GM04504 (cell line): Measurements from ENCODE around the gene NSUN3.
"Not testable (repeated sequence)": the region's sequence is repeated elsewhere in the genome, so short reads cannot be mapped to it uniquely, and the experiment has no call there.

ENCODE experiments used
- DNase-seq: peaks from one replicate; pipeline ENCODE4 v3.0.0-alpha.2; 2012; ENCODE audit warnings: low read depth

Gene NSUN3

GRCh38 chr3:94062513-94063404 lies at the start of gene NSUN3, which contains the start of gene DHFR2:
NSUN3 (plus strand) TSS chr3:94063061; CDS start chr3:94063127, 66 bp downstream.
DHFR2 (minus strand) TSS chr3:94062916; CDS start chr3:94061511, 1,405 bp downstream.
- DNase-seq, result peak; percentile 98

- DNase-seq, result no peak
Measured at GRCh38 chr3:94015025-94015424, 47.8 kb upstream of the NSUN3 start.

- no peak for DNase-seq
Measured at GRCh38 chr3:94019659-94020058, 43.2 kb upstream of the NSUN3 start.

- no peak for DNase-seq
Measured at GRCh38 chr3:94020293-94020692, 42.6 kb upstream of the NSUN3 start.

- no peak for DNase-seq
Measured at GRCh38 chr3:94024385-94024784, 38.5 kb upstream of the NSUN3 start.

GRCh38 chr3:94026623-94027022 lies 36.2 kb upstream of the NSUN3 start:
- DNase-seq, result no peak

- DNase-seq, result no peak
Measured at GRCh38 chr3:94028093-94028837, 34.6 kb upstream of the NSUN3 start, which contains the start of gene STX19. STX19 (minus strand) TSS chr3:94028597; CDS start chr3:94015269, 13,328 bp downstream.

DNA sequence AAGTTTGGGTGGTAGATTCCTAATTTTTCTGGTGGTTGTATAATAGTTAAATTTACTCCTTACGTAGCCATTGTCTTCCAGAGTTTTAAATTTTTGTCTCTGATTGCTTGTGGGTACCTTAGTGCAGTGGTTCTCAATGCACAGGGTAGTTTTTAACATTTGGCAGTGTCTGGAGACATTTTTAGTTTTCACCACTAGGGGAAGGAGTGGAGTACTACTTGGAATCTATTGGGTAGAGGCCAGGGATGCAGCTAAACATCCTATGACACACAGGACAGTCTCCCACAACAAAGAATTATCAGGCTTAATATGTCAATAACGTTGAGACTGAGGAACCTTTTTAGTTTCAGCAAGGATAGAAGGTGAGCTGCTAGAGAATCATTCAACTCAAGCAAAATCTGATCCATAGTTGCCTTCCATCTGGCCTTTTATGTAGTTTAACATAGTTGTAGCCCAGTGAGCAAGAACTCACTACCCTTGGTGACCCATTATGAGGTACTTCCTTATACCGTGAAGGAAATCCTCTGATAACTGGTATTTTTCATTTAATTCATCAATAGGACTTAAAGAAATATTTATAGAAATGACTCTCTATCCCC lies 25.9 kb upstream of the NSUN3 start:
- DNase-seq, result peak; percentile 38

DNA sequence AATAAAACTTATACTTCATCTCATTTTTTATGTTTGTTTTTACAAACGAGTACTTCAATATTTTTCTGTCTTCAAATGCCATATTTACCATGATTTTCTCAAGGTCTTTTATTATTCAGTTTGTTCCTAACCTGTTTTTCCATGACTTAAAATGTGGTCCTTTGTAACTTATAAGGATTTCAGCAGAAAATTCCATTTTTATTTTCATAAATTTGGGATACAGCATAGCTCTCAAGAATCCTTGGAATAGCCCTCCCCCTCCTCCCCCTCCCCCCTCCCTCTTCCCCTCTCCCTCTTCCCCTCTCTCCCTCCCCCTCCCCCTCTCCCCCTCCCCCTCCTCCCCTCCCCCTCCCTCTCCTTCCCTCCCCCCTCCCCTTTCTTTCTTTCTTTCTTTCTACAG lies 19.6 kb upstream of the NSUN3 start:
- DNase-seq, result no peak

GRCh38 chr3:94044100-94044936 lies 18.5 kb upstream of the NSUN3 start:
- not testable (repeated sequence) for DNase-seq

DNA sequence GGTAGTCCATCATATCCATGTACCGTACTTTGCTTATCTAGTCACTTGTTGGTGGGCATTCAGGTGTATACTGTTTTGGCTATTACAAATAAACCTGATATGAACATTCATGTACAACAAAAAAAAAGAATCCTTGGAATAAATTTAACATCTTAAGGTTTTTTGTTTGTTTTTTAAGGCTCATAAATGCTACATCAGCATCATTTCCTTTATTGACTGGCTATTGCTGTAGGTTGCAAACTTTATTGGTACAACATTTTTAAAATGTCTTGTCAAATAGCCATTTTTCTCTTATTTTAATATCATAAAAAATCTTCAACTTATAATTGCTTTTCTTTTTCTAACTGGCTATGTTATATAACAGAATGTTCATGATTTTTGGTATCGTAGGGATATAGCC lies 16.3 kb upstream of the NSUN3 start:
- DNase-seq, result no peak

- no peak for DNase-seq
Measured at GRCh38 chr3:94049267-94049666, 13.6 kb upstream of the NSUN3 start.

- DNase-seq, result no peak
Measured at GRCh38 chr3:94050546-94050945, 12.3 kb upstream of the NSUN3 start.

GRCh38 chr3:94061297-94061696 lies 1.6 kb upstream of the NSUN3 start:
- DNase-seq, result no peak

DNA sequence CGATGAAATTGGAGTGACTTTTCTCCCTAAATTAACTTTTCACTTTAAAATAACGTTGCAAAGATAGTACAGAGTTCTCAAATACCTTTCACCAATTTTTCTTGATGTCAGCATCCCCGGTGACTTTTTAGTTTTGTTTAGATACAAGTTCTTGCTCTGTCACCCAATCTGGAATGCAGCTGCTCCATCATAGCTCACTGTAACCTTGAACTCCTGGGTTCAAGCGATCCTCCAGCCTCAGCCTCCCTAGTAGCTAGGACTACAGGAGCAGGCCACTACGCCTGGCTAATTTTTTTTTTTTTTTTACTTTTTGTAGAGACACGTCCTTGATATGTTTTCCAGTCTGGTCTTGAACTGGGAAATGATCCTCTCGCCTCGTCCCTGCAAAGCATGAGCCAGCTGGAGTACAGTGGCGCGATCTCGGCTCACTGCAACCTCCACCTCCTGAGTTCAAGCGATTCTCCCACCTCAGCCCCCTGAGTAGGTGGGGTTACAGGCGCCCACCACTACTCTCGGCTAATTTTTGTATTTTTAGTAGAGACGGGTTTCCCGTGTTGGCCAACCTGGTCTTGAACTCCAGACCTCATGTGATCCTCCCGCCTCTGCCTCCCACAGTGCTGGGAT lies 747 bp downstream of the NSUN3 start:
- no peak for DNase-seq

DNA sequence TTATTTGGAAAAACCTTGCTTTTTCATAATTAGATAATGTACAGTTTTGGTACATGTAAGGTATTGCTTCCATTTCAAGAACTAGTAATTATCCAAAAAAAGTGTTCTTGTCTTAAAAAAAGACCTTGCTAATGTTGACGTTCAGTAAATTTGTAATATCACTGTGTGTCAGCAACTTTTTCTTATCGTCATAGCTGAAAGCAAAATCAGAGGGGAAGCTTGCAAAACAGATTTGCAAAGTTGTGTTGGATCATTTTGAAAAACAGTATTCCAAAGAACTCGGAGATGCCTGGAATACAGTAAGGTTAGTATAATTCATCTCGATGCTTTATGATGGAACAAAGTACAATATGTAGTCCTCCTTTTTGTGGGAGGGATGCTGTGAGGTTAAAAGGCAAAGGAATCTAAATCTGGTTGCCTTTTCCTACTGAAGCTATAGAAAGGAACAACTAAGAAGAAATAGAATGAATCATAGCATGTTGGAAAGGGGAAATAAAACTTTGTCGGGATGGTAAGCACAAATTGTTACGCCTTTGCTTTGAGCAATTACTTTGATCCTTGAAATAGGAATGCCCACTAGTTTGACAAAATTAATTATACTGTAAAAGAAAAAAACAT lies 1.5 kb downstream of the NSUN3 start:
- DNase-seq, result no peak

DNA sequence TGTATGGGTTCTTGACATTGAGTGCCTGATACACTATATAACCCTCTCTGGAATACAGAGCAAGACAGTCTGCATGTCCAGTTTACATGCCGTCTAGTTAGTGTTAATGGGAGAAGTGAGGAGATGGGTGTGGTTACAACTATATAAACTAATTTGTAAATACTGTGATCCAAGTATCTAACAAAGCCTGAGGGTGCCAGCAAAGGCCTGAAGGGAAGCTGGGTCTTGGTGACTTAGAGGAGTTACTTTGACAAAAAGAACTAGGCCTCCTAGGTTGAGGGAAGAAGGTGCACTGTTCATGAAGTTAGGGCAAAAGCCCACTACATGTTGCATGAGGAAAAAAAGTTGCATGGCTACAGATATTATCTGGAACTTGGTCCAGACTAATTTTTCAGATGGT lies 2.3 kb downstream of the NSUN3 start:
- DNase-seq, result no peak

DNA sequence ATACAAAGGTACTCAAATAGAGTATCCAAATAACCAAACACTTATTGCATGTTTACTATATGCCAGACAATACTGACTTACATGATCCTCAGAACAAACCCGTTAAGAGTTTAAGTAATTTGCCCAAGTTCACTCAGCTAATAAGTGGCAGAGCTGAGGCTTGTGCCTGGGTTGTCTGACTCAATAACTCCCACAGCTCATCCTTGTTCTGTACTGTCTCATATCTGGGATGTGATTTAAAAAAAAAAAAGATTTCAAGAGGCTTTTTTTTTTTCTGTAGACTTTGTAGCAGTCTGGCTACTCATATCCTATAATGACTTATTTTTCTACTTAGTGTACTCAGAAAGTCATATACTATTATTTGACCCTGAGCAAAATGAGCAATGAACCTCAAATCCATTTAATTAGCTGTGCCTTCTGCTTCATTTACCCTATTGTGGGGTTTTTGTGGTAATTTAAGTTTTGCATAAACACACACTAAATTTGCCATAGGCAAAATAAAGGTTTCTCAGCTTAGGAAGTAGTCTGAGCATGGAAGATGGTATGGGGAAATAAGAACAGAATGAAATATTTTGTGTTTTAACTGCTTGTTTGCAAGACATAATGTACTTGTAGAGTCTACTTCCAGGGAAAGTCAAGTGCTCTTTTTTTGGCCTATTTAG lies 3.1 kb downstream of the NSUN3 start:
- no peak for DNase-seq

DNA sequence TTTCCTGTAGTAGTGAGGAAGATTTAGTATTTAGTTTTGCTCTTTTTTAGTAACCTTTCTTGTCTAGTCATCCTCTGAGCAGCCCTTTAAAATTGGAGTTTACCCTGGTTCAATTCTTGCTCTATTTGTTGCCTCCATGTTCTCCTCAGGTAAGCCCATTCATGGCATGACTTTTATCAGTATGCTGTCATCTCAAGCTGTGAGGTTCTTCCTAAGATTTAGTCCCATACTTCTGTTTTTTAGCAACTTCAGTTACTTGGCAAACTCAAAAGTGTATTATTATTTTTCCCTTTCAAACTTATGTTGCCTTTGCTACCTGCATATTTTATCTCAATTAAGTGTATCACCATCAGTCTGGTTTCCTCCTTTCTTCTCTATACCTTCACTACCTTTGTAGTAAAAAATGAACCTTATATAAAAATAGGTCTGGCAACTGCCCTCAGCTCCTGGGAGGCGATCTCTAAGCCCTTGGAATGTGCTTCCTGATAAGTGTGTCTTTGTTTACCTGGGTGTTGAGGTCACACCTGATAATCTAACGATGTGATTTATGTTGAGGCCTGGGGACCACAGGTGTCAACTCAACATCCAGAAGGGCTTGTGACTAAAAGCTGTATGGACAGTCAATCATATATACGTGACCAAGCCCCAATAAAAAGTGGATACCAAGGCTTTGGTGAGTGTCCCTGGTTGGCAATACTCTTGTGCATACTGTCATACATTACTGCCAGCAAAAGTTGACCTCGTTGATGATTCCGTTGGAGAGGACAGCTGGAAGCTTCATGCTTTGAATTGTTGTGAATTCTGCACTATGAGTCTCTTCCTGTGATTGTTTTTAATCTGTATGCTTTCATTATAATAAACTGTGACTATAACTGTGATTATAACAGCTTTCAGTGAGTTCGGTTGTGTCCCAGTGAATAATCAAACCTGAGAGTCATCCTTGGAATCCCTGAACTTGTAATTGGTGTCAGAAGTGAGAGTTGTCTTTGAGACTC lies 3.9 kb downstream of the NSUN3 start:
- no peak for DNase-seq
